GM10266 (cell line): ENCODE measurements around the gene GPR62.
A peak's percentile ranks its signal among the peaks of the same experiment; 100 is the strongest.

ENCODE experiments used
- DNase-seq: peaks from one replicate; pipeline ENCODE4 v3.0.0; 2012; ENCODE audit errors: extremely low spot score
- CTCF ChIP-seq: IDR thresholded peaks from 2 replicates; pipeline ENCODE4 v1.5.1; 2012; ENCODE audit warnings: mild to moderate bottlenecking, low read depth; ENCODE audit not compliant: control insufficient read depth, insufficient read depth; ENCODE audit errors: missing control alignments

The GPR62 gene

GRCh38 chr3:52001443-52001974 lies 46.3 kb downstream of the GPR62 start:
- peak; percentile 96 for TF ChIP-seq CTCF
- peak; percentile 88 for DNase-seq

- no peak for TF ChIP-seq CTCF
- DNase-seq: no peak
These were observed 47.6 kb downstream of the GPR62 start for GRCh38 chr3:52002748-52003147.

- TF ChIP-seq CTCF: peak; percentile 43
- peak; percentile 56 for DNase-seq
These were observed 49.1 kb downstream of the GPR62 start for GRCh38 chr3:52004163-52004787.

- no peak for TF ChIP-seq CTCF
- no peak for DNase-seq
These were observed 49.8 kb downstream of the GPR62 start for GRCh38 chr3:52004906-52005395.

- no peak for TF ChIP-seq CTCF
- no peak for DNase-seq
These were observed 50.4 kb downstream of the GPR62 start for GRCh38 chr3:52005571-52005986.

GRCh38 chr3:52006017-52006819 lies 51.0 kb downstream of the GPR62 start:
- no peak for DNase-seq
- no peak for TF ChIP-seq CTCF

GRCh38 chr3:52006820-52007133 lies 51.6 kb downstream of the GPR62 start:
- no peak for TF ChIP-seq CTCF

More at GRCh38 chr3:52006820-52007133, 51.6 kb downstream of the GPR62 start:
- DNase-seq: no peak
